ENCODE results near the gene PRTFDC1.

PRTFDC1 gene

GRCh38 chr10:24900888-24901685 is 51.3 kb downstream of the PRTFDC1 start:
- DNase-seq = no peak

GRCh38 chr10:24899571-24899970 is 52.8 kb downstream of the PRTFDC1 start:
- no peak for DNase-seq

GRCh38 chr10:24898501-24898900 is 53.9 kb downstream of the PRTFDC1 start:
- DNase-seq = no peak

- no peak for DNase-seq
Observed at GRCh38 chr10:24897326-24897926, 55.0 kb downstream of the PRTFDC1 start.

- DNase-seq = peak; percentile 18 to 27
Observed at GRCh38 chr10:24894728-24895127, 57.7 kb downstream of the PRTFDC1 start.

GRCh38 chr10:24894309-24894708 is 58.1 kb downstream of the PRTFDC1 start:
- peak in 1 of 2 experiments; percentile 23 for DNase-seq

GRCh38 chr10:24893127-24893526 is 59.3 kb downstream of the PRTFDC1 start:
- no peak for DNase-seq

- no peak for DNase-seq
Observed at GRCh38 chr10:24891823-24892222, 60.6 kb downstream of the PRTFDC1 start.

- DNase-seq = no peak
Observed at GRCh38 chr10:24889639-24890038, 62.8 kb downstream of the PRTFDC1 start.

- DNase-seq = no peak
Observed at GRCh38 chr10:24887855-24888231, 64.6 kb downstream of the PRTFDC1 start.

- no peak for DNase-seq
Observed at GRCh38 chr10:24886290-24886680, 66.1 kb downstream of the PRTFDC1 start.

GRCh38 chr10:24885551-24886289 is 66.7 kb downstream of the PRTFDC1 start:
- no peak for DNase-seq

- no peak for DNase-seq
Observed at GRCh38 chr10:24884793-24885192, 67.6 kb downstream of the PRTFDC1 start.

GRCh38 chr10:24884316-24884715 is 68.1 kb downstream of the PRTFDC1 start:
- no peak for DNase-seq

- no peak for DNase-seq
Observed at GRCh38 chr10:24883176-24883575, 69.2 kb downstream of the PRTFDC1 start.

- peak; percentile 29 to 46 for DNase-seq
Observed at GRCh38 chr10:24882047-24882698, 70.2 kb downstream of the PRTFDC1 start.

GRCh38 chr10:24879861-24880260 is 72.5 kb downstream of the PRTFDC1 start:
- no peak for DNase-seq

GRCh38 chr10:24874133-24874532 is 78.3 kb downstream of the PRTFDC1 start:
- DNase-seq = no peak

GRCh38 chr10:24873281-24873683 is 79.1 kb downstream of the PRTFDC1 start:
- DNase-seq = no peak

GRCh38 chr10:24872790-24873182 is 79.6 kb downstream of the PRTFDC1 start:
- DNase-seq = no peak

GRCh38 chr10:24872049-24872789 is 80.2 kb downstream of the PRTFDC1 start:
- no peak for DNase-seq

Measured in activated CD4-positive, alpha-beta T cell treated with anti-CD3 and anti-CD28 coated beads, Interleukin-2, amount 50 U/mL, for 48 hours (primary cell).